H9 (cell line): ENCODE measurements around the gene CERS6. TPM values are rescaled to one million over a fixed set of nuclear protein-coding genes. Genes with fewer than 3 reads are reported as not detected.

Experiments used
- DNase-seq: peaks from one replicate; pipeline ENCODE4 v3.0.0-alpha.2; 2017
- H2AFZ ChIP-seq: one replicate; pipeline ENCODE4 v1.6.1; 2013; ENCODE audit warnings: mild to moderate bottlenecking, low read length, control low read depth, moderate library complexity
- H2AK5ac ChIP-seq: 2 replicates; pipeline ENCODE4 v1.6.1; 2013; ENCODE audit warnings: low read length, control low read depth, mixed read lengths; ENCODE audit not compliant: insufficient read length
- H2BK120ac ChIP-seq: one replicate; pipeline ENCODE4 v1.6.1; 2013; ENCODE audit warnings: low read depth, mild to moderate bottlenecking, low read length, control low read depth, inconsistent platforms; ENCODE audit not compliant: poor library complexity, severe bottlenecking
- H2BK12ac ChIP-seq: 2 replicates; pipeline ENCODE4 v1.6.1; 2013; ENCODE audit warnings: low read length, control low read depth, mixed read lengths, low read depth; ENCODE audit not compliant: insufficient read length
- H2BK15ac ChIP-seq: 2 replicates; pipeline ENCODE4 v1.6.1; 2013; ENCODE audit warnings: low read depth, low read length, control low read depth
- H2BK20ac ChIP-seq: one replicate; pipeline ENCODE4 v1.6.1; 2013; ENCODE audit warnings: low read depth, mild to moderate bottlenecking, low read length, control low read depth, inconsistent platforms; ENCODE audit not compliant: poor library complexity, severe bottlenecking
- H2BK5ac ChIP-seq: 2 replicates; pipeline ENCODE4 v1.6.1; 2013; ENCODE audit warnings: low read length, control low read depth, mixed read lengths; ENCODE audit not compliant: insufficient read length
- H3K14ac ChIP-seq: 2 replicates; pipeline ENCODE4 v1.6.1; 2013; ENCODE audit warnings: low read length, control low read depth; ENCODE audit not compliant: insufficient read depth
- H3K18ac ChIP-seq: 2 replicates; pipeline ENCODE4 v1.6.1; 2013; ENCODE audit warnings: low read depth, mild to moderate bottlenecking, mixed read lengths, low read length, control low read depth; ENCODE audit not compliant: insufficient read length
- H3K23ac ChIP-seq: 2 replicates; pipeline ENCODE4 v1.6.1; 2013; ENCODE audit warnings: low read length, control low read depth, mixed read lengths, low read depth; ENCODE audit not compliant: insufficient read length
- H3K23me2 ChIP-seq: 2 replicates; pipeline ENCODE4 v1.6.1; 2013; ENCODE audit warnings: low read depth, mild to moderate bottlenecking, mixed read lengths, low read length, control low read depth; ENCODE audit not compliant: insufficient read length, poor library complexity, severe bottlenecking
- H3K27ac ChIP-seq: 2 replicates; pipeline ENCODE4 v1.5.1; 2013; ENCODE audit warnings: low read length, control low read depth, mixed read lengths, low read depth; ENCODE audit not compliant: insufficient read length
- H3K27me3 ChIP-seq: 2 replicates; pipeline ENCODE4 v1.6.1; 2013; ENCODE audit warnings: low read length, control low read depth, inconsistent platforms; ENCODE audit not compliant: insufficient read depth
- H3K4ac ChIP-seq: 2 replicates; pipeline ENCODE4 v1.6.1; 2013; ENCODE audit warnings: low read depth, mild to moderate bottlenecking, control low read depth, inconsistent platforms, low read length, moderate library complexity
- H3K4me1 ChIP-seq: 2 replicates; pipeline ENCODE4 v1.6.1; 2013; ENCODE audit warnings: low read length, control low read depth, inconsistent platforms; ENCODE audit not compliant: insufficient read depth
- H3K4me2 ChIP-seq: 2 replicates; pipeline ENCODE4 v1.6.1; 2013; ENCODE audit warnings: low read length, control low read depth, mixed read lengths; ENCODE audit not compliant: insufficient read length, insufficient read depth
- H3K56ac ChIP-seq: 2 replicates; pipeline ENCODE4 v1.6.1; 2013; ENCODE audit warnings: low read depth, mild to moderate bottlenecking, mixed read lengths, low read length, control low read depth; ENCODE audit not compliant: insufficient read length
- H3K79me1 ChIP-seq: 2 replicates; pipeline ENCODE4 v1.6.1; 2013; ENCODE audit warnings: low read depth, mild to moderate bottlenecking, moderate library complexity, low read length, control low read depth, inconsistent platforms; ENCODE audit not compliant: insufficient read depth, poor library complexity, severe bottlenecking
- H3K79me2 ChIP-seq: 2 replicates; pipeline ENCODE4 v1.6.1; 2013; ENCODE audit warnings: low read length, control low read depth, inconsistent platforms; ENCODE audit not compliant: insufficient read depth
- H3K9ac ChIP-seq: 2 replicates; pipeline ENCODE4 v1.6.1; 2013; ENCODE audit warnings: low read length, control low read depth, mixed read lengths; ENCODE audit not compliant: insufficient read length; ENCODE audit errors: extremely low read depth
- H3K9me3 ChIP-seq: one replicate; pipeline ENCODE4 v1.6.1; 2013; ENCODE audit warnings: low read depth, low read length, inconsistent platforms; ENCODE audit not compliant: control insufficient read depth
- H3T11ph ChIP-seq: one replicate; pipeline ENCODE4 v1.6.1; 2013; ENCODE audit warnings: mild to moderate bottlenecking, low read length, control low read depth, inconsistent platforms
- H4K20me1 ChIP-seq: one replicate; pipeline ENCODE4 v1.6.1; 2013; ENCODE audit not compliant: control insufficient read depth, insufficient read length, insufficient read depth
- H4K5ac ChIP-seq: 2 replicates; pipeline ENCODE4 v1.6.1; 2013; ENCODE audit warnings: low read depth, mild to moderate bottlenecking, mixed read lengths, low read length, control low read depth; ENCODE audit not compliant: insufficient read length
- H4K8ac ChIP-seq: replicated peaks from 2 replicates; pipeline ENCODE4 v1.6.1; 2013; ENCODE audit warnings: low read length, control low read depth, mixed read lengths, low read depth; ENCODE audit not compliant: insufficient read length
- H4K91ac ChIP-seq: 2 replicates; pipeline ENCODE4 v1.6.1; 2013; ENCODE audit warnings: low read depth, mild to moderate bottlenecking, moderate library complexity, mixed read lengths, low read length, control low read depth; ENCODE audit not compliant: insufficient read length
- H3K27ac Mint-ChIP-seq, 3 experiments: 2 replicates in 2 of 3; 3 replicates in 1 of 3; pipeline ENCODE4 v1.8.0; 2020 to 2021; ENCODE audit warnings: mixed read lengths in 3 of 3, mild to moderate bottlenecking in 1 of 3, moderate library complexity in 1 of 3
- H3K27me3 Mint-ChIP-seq: 2 replicates; pipeline ENCODE4 v1.8.0; 2021; ENCODE audit warnings: low read depth, mild to moderate bottlenecking, moderate library complexity, mixed read lengths
- H3K36me3 Mint-ChIP-seq, 3 experiments: 2 replicates in 2 of 3; 3 replicates in 1 of 3; pipeline ENCODE4 v1.8.0; 2020 to 2021; ENCODE audit warnings: low read depth in 3 of 3, mixed read lengths in 3 of 3; ENCODE audit not compliant: insufficient read depth in 1 of 3
- H3K4me1 Mint-ChIP-seq, 2 experiments: 2 replicates each; pipeline ENCODE4 v1.8.0; 2020; ENCODE audit warnings: mixed read lengths in 2 of 2
- H3K4me3 Mint-ChIP-seq, 2 experiments: 2 replicates in 1 of 2; 3 replicates in 1 of 2; pipeline ENCODE4 v1.8.0; 2020 to 2021; ENCODE audit warnings: mild to moderate bottlenecking in 2 of 2, mixed read lengths in 2 of 2, moderate library complexity in 1 of 2
- H3K9me3 Mint-ChIP-seq, 2 experiments: 2 replicates in 1 of 2; 3 replicates in 1 of 2; pipeline ENCODE4 v1.8.0; 2020; ENCODE audit warnings: mild to moderate bottlenecking in 2 of 2, mixed read lengths in 2 of 2, moderate library complexity in 1 of 2
- WGBS: extraction: QIAGEN DNeasy Blood & Tissue Kit; methylation state at CpG from one replicate; pipeline ENCODE4 v1.1.7; 2013; ENCODE audit warnings: missing lambda C conversion rate, low lambda C conversion rate, mixed read lengths; ENCODE audit not compliant: insufficient read length; ENCODE audit errors: extremely low coverage; 5-methylcytosine and 5-hydroxymethylcytosine counted together
- total RNA-seq: library from RNA; stranded (reverse); gene quantifications from 2 replicates; pipeline ENCODE4 v1.2.1, GENCODE V29; 2021
- TF ChIP-seq, protein P1 (sequence below): fragments of 200-600 bp; sonication (generic); conservative IDR thresholded peaks from 3 replicates; pipeline ENCODE4 v1.8.0; 2021; ENCODE audit warnings: antibody characterized with exemption, mild to moderate bottlenecking

Gene CERS6
- total RNA-seq, 1 experiment from 2014 or later, result 17.7 TPM

DNA sequence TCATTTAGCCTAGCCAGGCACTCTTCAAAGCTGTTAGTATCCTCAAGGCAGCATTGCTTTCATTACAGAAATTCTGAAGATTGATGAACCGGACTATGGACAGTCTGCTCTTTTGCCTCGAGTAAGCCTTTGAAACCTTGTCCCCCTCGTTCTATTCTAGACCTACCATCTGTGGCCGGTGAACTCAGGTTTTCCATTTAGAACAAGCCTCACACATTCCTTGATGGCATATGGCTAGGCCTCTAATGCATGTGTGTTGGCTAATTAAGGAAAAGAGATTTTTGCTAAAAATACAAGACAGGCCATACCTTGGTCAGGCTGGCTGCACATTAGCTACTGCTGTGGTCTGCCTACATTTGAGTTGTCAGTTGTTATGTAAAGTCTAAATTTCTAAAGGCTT, 111.8 kb downstream of the CERS6 start:
- H3K23me2 ChIP-seq, result no peaks in the 10 kb centered on the region
- H3K36me3 Mint-ChIP-seq, result peaks cover 0 to 2% (median 0%) of the 10 kb centered on the region in 3 experiments; a peak in 2 of 7 replicates
- H2BK120ac ChIP-seq, result no peak overlapping the region
- WGBS, result no CpG with 5 or more reads among the region's 4 CpGs
- no peak overlapping the region for H4K91ac ChIP-seq
- H2BK15ac ChIP-seq, result no peak overlapping the region
- H3T11ph ChIP-seq, result no peak overlapping the region
- no peak overlapping the region for H3K4me2 ChIP-seq
- H3K27ac ChIP-seq, result no peak overlapping the region
- H4K5ac ChIP-seq, result no peak overlapping the region
- no peaks in the 10 kb centered on the region for H3K9me3 ChIP-seq
- H3K9me3 Mint-ChIP-seq, result no peaks in the 10 kb centered on the region
- H3K4ac ChIP-seq, result no peak overlapping the region
- no peak overlapping the region for H3K23ac ChIP-seq
- DNase-seq, result no peak
- TF ChIP-seq, protein P1, sequence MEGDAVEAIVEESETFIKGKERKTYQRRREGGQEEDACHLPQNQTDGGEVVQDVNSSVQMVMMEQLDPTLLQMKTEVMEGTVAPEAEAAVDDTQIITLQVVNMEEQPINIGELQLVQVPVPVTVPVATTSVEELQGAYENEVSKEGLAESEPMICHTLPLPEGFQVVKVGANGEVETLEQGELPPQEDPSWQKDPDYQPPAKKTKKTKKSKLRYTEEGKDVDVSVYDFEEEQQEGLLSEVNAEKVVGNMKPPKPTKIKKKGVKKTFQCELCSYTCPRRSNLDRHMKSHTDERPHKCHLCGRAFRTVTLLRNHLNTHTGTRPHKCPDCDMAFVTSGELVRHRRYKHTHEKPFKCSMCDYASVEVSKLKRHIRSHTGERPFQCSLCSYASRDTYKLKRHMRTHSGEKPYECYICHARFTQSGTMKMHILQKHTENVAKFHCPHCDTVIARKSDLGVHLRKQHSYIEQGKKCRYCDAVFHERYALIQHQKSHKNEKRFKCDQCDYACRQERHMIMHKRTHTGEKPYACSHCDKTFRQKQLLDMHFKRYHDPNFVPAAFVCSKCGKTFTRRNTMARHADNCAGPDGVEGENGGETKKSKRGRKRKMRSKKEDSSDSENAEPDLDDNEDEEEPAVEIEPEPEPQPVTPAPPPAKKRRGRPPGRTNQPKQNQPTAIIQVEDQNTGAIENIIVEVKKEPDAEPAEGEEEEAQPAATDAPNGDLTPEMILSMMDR, result no peak
- no peak overlapping the region for H3K9ac ChIP-seq
- H4K8ac ChIP-seq, result no peak overlapping the region
- H3K18ac ChIP-seq, result no peak overlapping the region
- H2BK20ac ChIP-seq, result no peak overlapping the region
- no peak overlapping the region for H2AFZ ChIP-seq
- H3K79me1 ChIP-seq, result no peaks in the 10 kb centered on the region
- H3K56ac ChIP-seq, result no peak overlapping the region
- peaks cover 10 to 16% of the 10 kb centered on the region in 2 experiments for H3K4me1 Mint-ChIP-seq
- no peaks in the 10 kb centered on the region for H3K27me3 Mint-ChIP-seq
- peaks cover 2% of the 10 kb centered on the region; the same call in 1 of the 2 replicates for H3K79me2 ChIP-seq
- no peak overlapping the region for H2AK5ac ChIP-seq
- no peak overlapping the region for H2BK12ac ChIP-seq
- no peak overlapping the region for H3K27ac Mint-ChIP-seq
- no peak overlapping the region for H3K4me3 Mint-ChIP-seq
- no peak overlapping the region for H3K14ac ChIP-seq
- no peaks in the 10 kb centered on the region for H3K27me3 ChIP-seq
- H3K4me1 ChIP-seq, result peaks cover 3% of the 10 kb centered on the region; the same call in 1 of the 2 replicates
- H4K20me1 ChIP-seq, result no peaks in the 10 kb centered on the region
- H2BK5ac ChIP-seq, result no peak overlapping the region
